IPS-18a (cell line): ENCODE measurements around the gene EFCAB11.
"Not testable (repeated sequence)": the region's sequence is repeated elsewhere in the genome, so short reads cannot be mapped to it uniquely, and the experiment has no call there.

Experiments used
- H3K27ac ChIP-seq: one replicate; pipeline ENCODE4 v1.5.1; 2013; ENCODE audit warnings: low read length
- H3K27me3 ChIP-seq: one replicate; pipeline ENCODE4 v1.6.1; 2013; ENCODE audit warnings: mild to moderate bottlenecking, low read length; ENCODE audit not compliant: control insufficient read depth, insufficient read depth
- H3K36me3 ChIP-seq: one replicate; pipeline ENCODE4 v1.6.1; 2013; ENCODE audit warnings: low read depth, low read length; ENCODE audit not compliant: control insufficient read depth
- H3K4me1 ChIP-seq: one replicate; pipeline ENCODE4 v1.6.1; 2013; ENCODE audit warnings: low read depth, low read length; ENCODE audit not compliant: control insufficient read depth
- H3K4me3 ChIP-seq: one replicate; pipeline ENCODE4 v1.5.1; 2013; ENCODE audit warnings: low read length
- H3K9ac ChIP-seq: one replicate; pipeline ENCODE4 v1.6.1; 2013; ENCODE audit warnings: mild to moderate bottlenecking, low read length, moderate library complexity
- H3K9me3 ChIP-seq: one replicate; pipeline ENCODE4 v1.6.1; 2013; ENCODE audit warnings: low read depth, low read length; ENCODE audit not compliant: control insufficient read depth

EFCAB11 gene

DNA sequence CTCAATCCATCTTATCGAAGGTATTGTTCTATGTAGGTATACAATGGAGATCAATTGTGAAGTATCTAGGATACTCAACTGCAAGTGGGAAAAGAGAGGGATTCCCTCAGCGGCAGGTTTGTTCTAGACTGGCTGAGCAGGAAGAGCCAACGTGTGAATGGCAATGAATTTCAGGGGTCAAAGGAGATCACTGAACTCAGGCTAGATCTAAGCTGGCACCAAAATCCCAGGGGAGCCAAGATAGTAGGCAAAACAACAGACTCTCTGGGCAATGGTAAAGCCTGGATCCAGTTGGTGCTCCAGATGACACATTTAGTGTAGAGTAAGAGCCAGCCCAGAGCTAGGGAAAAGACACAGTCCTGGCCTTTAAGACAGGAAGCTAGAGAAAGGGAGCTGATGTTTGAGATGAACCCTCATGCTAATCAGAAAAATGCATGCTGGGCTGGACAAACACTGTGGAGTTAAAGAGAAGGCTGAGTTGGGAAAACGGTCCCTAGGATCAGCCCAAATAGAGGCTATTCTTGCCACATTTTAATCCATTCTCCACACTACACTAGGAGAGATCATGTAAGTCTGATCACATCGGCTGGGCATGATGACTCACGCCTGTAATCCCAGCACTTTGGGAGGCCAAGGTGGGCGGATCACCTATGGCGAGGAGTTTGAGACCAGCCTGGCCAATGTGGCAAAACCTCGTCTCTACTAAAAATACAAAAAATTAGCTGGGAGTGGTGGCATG lies 45.6 kb downstream of the EFCAB11 start:
- H3K36me3 ChIP-seq = no peaks in the 10 kb centered on the region
- no peak overlapping the region for H3K4me3 ChIP-seq
- H3K4me1 ChIP-seq = peaks cover 29% of the 10 kb centered on the region
- no peaks in the 10 kb centered on the region for H3K27me3 ChIP-seq
- H3K9ac ChIP-seq = no peak overlapping the region
- H3K27ac ChIP-seq = no peak overlapping the region
- no peaks in the 10 kb centered on the region for H3K9me3 ChIP-seq

- Histone ChIP-seq H3K4me1 (peaks cover 27% of the 10 kb centered on the region), H3K9me3 (no peaks in the 10 kb centered on the region), H3K4me3 (no peak overlapping the region), H3K27me3 (no peaks in the 10 kb centered on the region), H3K36me3 (no peaks in the 10 kb centered on the region), H3K9ac (no peak overlapping the region), H3K27ac (no peak overlapping the region)
Measured at GRCh38 chr14:89907655-89908054, 46.9 kb downstream of the EFCAB11 start.

DNA sequence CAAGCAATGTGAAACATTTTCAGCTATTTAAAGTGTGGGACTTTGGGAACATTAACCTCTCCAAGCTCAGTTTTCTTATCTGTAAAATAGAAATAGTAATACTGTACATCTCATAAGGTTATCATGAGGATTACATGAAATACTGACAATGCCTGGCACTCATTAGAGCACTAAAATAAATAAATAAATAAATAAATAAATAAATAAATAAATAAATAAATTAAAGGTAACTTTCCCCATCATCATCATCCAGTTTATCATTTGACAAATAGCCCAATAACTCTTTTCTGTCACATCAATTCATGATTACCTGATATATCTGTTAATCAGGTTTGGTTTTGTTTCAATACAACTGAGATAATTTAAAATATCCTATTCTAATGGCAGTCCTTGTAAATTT lies 48.5 kb downstream of the EFCAB11 start:
- H3K27ac ChIP-seq = no peak overlapping the region
- H3K4me1 ChIP-seq = peaks cover 10% of the 10 kb centered on the region
- no peak overlapping the region for H3K4me3 ChIP-seq
- no peaks in the 10 kb centered on the region for H3K36me3 ChIP-seq
- H3K27me3 ChIP-seq = no peaks in the 10 kb centered on the region
- no peak overlapping the region for H3K9ac ChIP-seq
- H3K9me3 ChIP-seq = no peaks in the 10 kb centered on the region

DNA sequence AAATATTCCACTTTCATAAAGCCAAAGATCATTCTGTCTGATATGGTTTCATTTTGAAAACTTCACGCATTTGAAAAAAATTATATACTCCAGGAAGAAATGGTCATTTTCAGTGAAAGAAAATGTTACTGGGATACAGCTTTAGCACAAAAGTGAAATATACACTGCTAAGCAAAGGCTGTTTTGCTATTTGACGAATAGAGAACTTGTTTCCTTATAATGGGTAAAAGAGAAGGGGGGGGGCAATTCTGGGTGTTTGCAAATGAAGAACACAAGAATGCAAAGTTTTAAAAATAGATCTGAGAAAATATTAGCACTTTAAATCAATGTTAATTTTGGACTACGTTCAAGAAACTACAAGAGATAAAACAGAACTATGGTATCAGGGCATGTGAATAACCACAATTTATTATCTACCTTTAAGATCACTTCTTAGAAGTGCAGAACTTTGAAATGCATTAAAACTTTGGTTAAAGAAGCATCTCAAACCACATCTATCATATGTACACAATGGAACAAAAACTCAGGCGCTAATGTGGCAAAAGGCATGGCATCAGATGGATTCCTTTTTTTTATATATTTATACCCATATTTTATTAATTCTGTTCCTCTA lies 51.1 kb downstream of the EFCAB11 start:
- no peak overlapping the region for H3K27ac ChIP-seq
- H3K27me3 ChIP-seq = no peaks in the 10 kb centered on the region
- no peaks in the 10 kb centered on the region for H3K36me3 ChIP-seq
- no peaks in the 10 kb centered on the region for H3K9me3 ChIP-seq
- H3K4me3 ChIP-seq = no peak overlapping the region
- no peak overlapping the region for H3K9ac ChIP-seq
- peaks cover 3% of the 10 kb centered on the region for H3K4me1 ChIP-seq

DNA sequence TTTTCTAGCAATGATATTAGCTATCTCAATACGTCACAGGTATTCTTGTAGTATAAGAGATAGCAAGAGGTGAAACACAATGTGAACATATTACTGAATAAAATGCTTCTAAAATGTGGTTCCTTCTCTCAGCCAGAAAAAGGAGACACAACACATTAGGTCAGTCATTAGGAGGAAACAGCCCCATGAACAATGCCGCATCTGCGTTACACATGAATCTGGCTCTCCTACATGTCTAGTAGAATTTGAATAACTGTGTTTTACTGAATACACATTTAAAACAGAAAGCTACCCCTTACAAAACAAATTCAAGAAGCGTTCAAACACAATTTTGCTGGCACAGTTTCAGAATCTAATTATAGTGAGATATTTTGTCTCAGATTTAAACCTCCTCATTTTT lies 51.6 kb downstream of the EFCAB11 start:
- Histone ChIP-seq H3K27ac (no peak overlapping the region), H3K9ac (no peak overlapping the region), H3K4me1 (peaks cover 3% of the 10 kb centered on the region), H3K27me3 (no peaks in the 10 kb centered on the region), H3K4me3 (no peak overlapping the region), H3K9me3 (no peaks in the 10 kb centered on the region), H3K36me3 (no peaks in the 10 kb centered on the region)

DNA sequence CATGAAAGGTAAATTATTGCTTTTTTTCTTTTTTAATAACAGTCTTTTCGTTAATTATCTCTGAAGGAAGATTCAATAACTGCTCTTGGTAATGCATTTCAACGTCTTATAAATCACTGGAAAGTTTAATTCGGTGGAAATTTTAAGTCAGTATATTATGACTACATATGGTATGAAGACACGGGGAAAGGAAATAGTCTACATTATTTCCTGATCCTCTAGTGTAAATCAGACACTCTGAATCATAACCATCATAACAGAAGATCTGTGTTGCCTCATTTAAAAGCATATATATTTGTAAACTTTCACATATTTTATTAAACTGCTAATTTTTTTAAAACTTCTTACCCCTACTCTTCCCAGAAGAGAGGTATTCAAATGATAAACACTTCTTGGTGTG lies 53.7 kb downstream of the EFCAB11 start:
- Histone ChIP-seq H3K9me3 (no peaks in the 10 kb centered on the region), H3K9ac (no peak overlapping the region), H3K27ac (no peak overlapping the region), H3K4me3 (no peak overlapping the region), H3K4me1 (peaks cover 3% of the 10 kb centered on the region), H3K27me3 (no peaks in the 10 kb centered on the region), H3K36me3 (no peaks in the 10 kb centered on the region)

- Histone ChIP-seq H3K36me3 (no peaks in the 10 kb centered on the region), H3K4me1 (peaks cover 3% of the 10 kb centered on the region), H3K9ac (no peak overlapping the region), H3K27me3 (no peaks in the 10 kb centered on the region), H3K4me3 (no peak overlapping the region), H3K27ac (no peak overlapping the region), H3K9me3 (no peaks in the 10 kb centered on the region)
Measured at GRCh38 chr14:89899917-89900663, 54.4 kb downstream of the EFCAB11 start.

DNA sequence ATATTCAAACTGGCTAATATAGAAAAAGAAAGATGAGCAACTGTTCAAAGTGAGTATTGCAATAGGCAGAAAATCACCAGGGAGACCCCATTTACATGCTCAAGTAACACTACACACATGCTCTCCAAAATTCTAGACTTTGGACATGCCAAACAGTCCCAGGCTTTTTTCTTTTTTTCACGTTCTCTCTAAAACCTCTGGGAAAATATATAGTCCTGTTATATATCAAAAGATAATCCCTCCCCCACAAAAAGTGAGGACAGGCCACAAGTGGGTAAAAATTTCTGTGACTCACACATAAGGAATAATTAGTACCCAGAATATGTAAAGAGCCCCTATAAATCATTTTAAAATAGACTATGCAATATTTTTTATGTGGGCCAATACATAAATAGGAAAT lies 55.2 kb downstream of the EFCAB11 start:
- no peaks in the 10 kb centered on the region for H3K27me3 ChIP-seq
- H3K36me3 ChIP-seq = no peaks in the 10 kb centered on the region
- no peak overlapping the region for H3K4me3 ChIP-seq
- H3K4me1 ChIP-seq = peaks cover 3% of the 10 kb centered on the region
- no peaks in the 10 kb centered on the region for H3K9me3 ChIP-seq
- H3K9ac ChIP-seq = no peak overlapping the region
- no peak overlapping the region for H3K27ac ChIP-seq

DNA sequence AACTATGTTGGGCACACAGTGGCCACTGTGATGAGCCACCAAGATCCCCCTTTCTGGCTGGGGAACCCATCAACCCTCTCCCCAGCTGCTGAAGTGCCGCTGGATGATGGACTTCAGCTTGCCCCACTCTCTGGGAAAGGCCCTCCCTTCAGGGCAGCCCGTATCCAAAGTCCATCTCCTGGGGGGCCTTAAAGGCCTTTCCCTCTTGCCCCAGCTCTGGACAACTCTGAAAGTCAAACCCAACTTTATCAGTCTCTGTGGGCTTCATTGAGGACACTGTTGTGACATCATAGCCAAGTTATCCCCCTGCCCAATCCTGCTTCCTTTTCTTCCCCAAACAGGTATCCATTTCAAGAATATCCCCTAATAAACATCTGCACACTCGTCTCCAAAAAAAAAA lies 61.1 kb downstream of the EFCAB11 start:
- H3K9me3 ChIP-seq, H3K9ac ChIP-seq: not testable (repeated sequence)

DNA sequence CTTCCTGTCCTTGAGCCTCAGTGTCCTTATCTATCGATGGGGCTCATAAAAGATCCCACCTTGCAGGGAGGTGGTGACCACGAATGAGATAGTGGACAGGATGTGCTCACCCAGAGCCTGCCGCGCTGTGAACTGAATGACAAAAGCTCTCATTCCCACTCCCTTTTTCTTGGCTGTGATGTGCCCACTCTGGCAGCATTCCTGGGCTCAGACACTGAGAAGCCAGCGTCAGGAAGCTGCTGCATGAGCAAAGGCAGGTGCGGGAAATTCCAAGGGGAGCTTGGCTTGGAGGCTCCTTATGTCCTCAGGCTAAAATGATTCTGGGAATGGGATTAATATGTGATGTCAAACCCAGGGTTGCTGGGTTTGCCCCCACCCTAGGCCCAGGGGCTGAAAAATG lies 61.6 kb downstream of the EFCAB11 start:
- Histone ChIP-seq H3K27me3 (no peaks in the 10 kb centered on the region), H3K9me3 (no peaks in the 10 kb centered on the region), H3K27ac (no peak overlapping the region), H3K9ac (no peak overlapping the region), H3K36me3 (no peaks in the 10 kb centered on the region), H3K4me1 (no peaks in the 10 kb centered on the region), H3K4me3 (no peak overlapping the region)

More for the DNA sequence above, 61.1 kb downstream of the EFCAB11 start:
- not testable (repeated sequence) for H3K27ac ChIP-seq, H3K27me3 ChIP-seq, H3K4me1 ChIP-seq, H3K4me3 ChIP-seq, H3K36me3 ChIP-seq

DNA sequence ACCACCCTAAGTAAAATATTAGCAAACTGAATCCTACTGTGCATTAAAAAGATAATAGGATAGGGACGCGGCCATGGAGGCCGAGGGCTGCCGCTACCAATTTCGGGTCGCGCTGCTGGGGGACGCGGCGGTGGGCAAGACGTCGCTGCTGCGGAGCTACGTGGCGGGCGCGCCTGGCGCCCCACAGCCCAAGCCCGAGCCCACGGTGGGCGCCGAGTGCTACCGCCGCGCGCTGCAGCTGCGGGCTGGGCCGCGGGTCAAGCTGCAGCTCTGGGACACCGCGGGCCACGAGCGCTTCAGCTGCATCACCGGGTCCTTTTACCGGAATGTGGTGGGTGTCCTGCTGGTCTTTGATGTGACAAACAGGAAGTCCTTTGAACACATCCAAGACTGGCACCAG lies 62.8 kb downstream of the EFCAB11 start:
- not testable (repeated sequence) for H3K4me1 ChIP-seq, H3K9me3 ChIP-seq, H3K27me3 ChIP-seq, H3K27ac ChIP-seq, H3K36me3 ChIP-seq, H3K9ac ChIP-seq, H3K4me3 ChIP-seq
